GM10266 (cell line): ENCODE data around the gene TMEM72.

Experiments
- DNase-seq: peaks from one replicate; pipeline ENCODE4 v3.0.0; 2012; ENCODE audit errors: extremely low spot score
- TF ChIP-seq, protein P1 (sequence below): IDR thresholded peaks from 2 replicates; pipeline ENCODE4 v1.5.1; 2012; ENCODE audit warnings: mild to moderate bottlenecking, low read depth; ENCODE audit not compliant: control insufficient read depth, insufficient read depth; ENCODE audit errors: missing control alignments

Gene TMEM72

DNA sequence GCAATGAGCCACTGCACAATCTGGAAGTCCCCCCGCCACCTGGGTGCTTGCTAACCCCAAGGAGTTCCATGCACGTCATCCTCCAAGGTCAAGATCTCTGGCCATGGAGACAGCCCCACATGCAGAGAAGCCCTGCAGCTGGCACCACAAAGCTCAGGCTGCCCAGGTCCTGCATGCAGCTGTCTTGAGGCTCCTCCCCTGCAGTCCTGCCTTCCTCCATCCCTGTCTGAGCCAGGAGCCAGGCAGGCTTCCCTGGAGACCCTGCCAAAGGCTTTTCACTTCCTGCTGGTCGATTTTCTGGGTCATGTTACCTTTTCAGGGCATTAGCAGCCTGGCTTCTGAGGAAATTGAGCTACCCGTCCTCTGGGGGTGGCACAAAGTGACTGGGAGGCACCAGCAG lies 12.5 kb upstream of the TMEM72 start:
- DNase-seq, result no peak
- TF ChIP-seq, protein P1, sequence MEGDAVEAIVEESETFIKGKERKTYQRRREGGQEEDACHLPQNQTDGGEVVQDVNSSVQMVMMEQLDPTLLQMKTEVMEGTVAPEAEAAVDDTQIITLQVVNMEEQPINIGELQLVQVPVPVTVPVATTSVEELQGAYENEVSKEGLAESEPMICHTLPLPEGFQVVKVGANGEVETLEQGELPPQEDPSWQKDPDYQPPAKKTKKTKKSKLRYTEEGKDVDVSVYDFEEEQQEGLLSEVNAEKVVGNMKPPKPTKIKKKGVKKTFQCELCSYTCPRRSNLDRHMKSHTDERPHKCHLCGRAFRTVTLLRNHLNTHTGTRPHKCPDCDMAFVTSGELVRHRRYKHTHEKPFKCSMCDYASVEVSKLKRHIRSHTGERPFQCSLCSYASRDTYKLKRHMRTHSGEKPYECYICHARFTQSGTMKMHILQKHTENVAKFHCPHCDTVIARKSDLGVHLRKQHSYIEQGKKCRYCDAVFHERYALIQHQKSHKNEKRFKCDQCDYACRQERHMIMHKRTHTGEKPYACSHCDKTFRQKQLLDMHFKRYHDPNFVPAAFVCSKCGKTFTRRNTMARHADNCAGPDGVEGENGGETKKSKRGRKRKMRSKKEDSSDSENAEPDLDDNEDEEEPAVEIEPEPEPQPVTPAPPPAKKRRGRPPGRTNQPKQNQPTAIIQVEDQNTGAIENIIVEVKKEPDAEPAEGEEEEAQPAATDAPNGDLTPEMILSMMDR, result no peak

DNA sequence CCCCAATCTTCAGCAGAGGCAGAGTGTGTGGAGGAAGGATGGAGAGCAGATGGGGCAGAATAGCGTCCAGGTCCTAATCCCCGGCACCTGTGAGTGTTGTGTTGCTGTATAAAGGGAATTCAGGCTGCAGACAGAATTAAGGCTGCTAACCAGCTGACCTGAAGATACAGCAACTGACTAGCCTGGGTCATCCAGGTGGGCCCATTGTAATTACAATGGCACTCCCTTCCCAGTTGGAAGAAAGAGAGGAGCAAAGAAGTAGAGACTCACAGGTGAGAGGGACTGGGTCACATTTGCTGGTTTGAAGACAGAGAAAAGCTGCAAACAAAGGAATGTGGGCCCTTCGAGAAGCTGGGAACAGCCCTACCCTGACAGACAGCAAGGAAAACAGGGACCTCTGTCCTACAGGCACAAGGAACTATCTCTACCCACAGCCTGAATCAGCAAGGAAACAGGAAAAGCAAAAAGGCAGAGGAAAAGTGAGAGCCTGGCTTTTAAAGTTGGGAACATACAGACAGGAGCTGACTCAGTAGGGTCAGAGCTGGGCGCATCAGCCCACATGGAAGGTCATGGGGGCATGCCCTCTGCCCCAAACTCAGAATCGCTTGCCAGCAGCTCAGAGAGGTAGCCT lies 11.6 kb upstream of the TMEM72 start:
- TF ChIP-seq, protein P1, result no peak
- DNase-seq, result no peak

DNA sequence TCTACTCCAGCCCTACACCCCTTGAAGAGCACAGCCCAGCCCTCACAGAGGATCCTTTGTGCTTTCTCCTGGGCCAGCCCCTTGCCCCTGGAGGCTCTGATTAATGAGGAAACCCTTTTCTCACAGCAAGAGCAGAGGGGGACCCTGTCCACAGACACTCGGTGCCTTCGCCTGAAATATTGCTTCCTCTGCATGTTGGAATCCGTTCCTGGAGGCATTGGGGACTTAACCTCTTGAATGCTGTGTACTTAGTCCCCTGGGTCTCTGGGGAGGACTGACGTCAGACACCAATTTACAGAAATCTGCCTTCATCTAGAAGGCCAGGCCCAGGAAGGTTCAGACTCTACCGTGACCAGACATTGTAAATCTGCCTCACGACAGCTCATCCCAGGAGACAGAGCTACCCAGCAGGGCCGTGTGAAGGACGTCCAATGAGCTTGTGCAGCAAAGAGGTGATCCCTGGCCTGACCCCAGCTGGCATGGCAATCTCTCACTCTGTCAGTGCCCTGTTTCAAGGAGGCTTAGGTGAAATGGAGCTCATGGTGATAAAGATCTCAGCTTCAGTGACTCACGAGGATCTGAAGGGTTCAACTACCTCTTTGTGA lies 8.1 kb upstream of the TMEM72 start:
- DNase-seq, result no peak
- TF ChIP-seq, protein P1, result no peak

DNA sequence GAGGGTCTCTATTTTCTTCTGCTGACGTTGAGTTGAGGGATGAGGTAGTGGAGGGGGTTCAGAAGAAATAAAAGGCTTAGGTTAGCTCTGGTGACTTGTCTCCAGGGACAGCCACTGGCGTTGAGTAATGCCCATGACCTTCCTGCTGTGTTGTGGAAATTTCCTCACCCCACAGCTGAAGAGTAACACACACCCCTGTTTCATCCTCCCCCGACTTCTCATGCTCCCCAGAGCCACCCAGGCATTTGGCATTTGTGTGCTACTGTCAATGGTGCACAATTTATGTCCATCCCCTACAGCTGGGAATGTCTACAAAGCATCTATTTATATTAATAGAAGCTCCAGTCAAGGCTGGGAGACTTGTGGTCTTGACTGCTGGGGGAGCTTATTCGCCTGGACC lies 4.7 kb upstream of the TMEM72 start:
- no peak for DNase-seq
- TF ChIP-seq, protein P1, result no peak

DNA sequence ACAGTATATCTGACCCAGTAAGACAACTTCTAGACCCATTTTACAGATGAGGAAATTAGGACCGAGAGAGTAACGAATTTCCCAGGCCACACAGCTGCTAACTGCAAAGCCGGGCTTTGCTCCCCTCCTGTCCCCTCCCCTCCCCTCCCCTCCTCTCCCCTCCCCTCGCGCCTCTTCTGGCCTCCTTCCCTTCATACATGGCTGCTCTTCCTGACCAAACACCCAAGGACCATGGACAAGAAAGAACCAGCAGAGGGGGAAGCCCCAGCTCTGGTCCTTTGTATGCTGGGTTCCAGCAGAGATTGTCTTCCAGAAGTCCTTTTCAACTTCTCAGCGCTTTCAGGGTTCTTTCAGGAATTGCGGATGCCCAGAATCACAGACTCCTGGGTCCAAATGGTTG lies 3.6 kb upstream of the TMEM72 start:
- TF ChIP-seq, protein P1, result no peak
- DNase-seq, result no peak

DNA sequence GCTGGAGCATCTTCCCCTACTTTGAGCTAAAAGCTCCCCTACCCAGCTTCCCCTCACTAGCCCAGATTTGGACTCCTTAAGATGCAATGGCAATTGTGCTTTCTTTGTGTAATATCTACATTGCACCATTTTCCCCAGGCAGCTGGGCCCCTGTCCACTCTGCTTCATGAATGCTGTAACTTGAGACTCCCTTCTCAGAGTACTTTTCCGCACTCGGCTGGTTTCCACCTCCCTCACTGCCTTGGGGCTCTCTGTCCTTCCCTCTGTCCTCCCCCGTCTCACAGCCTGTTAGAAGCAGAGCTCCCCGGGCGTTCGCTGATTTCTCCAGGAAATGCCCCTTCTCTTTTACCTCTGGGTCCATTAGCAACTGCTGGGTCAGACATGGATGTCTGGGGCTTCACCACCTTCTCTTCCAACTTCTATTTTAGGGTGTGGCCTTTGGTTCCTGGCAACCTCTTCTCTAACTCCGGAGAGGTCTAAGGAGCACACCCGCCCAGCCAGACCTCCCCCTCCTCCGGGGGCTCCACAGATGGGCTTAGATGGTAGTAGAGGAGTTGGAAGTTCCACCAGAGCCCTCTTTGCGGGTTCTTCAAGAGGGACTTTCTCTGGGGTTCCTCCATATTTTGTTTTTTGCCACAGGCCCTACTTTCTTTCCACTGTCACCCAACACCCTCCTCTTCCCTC lies 2.9 kb upstream of the TMEM72 start:
- DNase-seq, result no peak
- TF ChIP-seq, protein P1, result no peak
